Kidney (tissue), 14 donors: ENCODE data around the gene U2AF2. TPM values are rescaled to one million over a fixed set of nuclear protein-coding genes. Genes with fewer than 3 reads are reported as not detected.
A peak's percentile ranks its signal among the peaks of the same experiment; 100 is the strongest.

ENCODE experiments used
- DNase-seq, 5 donors: peaks; one replicate each; pipeline ENCODE4 v3.0.0-alpha.2; 2013 to 2020
- FAIRE-seq: peaks from 2 replicates; lab custom pipeline; 2012; peaks lifted over from hg19 to GRCh38; lab: Jason Lieb, UNC
- H3K27ac ChIP-seq, 2 donors: one replicate each; pipeline ENCODE4 v1.7.0; 2013; ENCODE audit warnings: low read depth in 2 of 2, low read length in 2 of 2, inconsistent platforms in 1 of 2
- H3K27me3 ChIP-seq: one replicate; pipeline ENCODE4 v1.7.1; 2013; ENCODE audit warnings: low read length, inconsistent platforms; ENCODE audit not compliant: control insufficient read depth, insufficient read depth
- H3K36me3 ChIP-seq, 3 donors: one replicate each; pipeline versions ENCODE4 v1.7.0 to v1.7.1; 2013; ENCODE audit warnings: low read length in 3 of 3, control low read depth in 1 of 3, inconsistent platforms in 1 of 3; ENCODE audit not compliant: insufficient read depth in 3 of 3, control insufficient read depth in 2 of 3
- H3K4me1 ChIP-seq, 3 donors: one replicate each; pipeline versions ENCODE4 v1.7.0 to v1.7.1; 2013; ENCODE audit warnings: low read length in 3 of 3, inconsistent platforms in 1 of 3, low read depth in 1 of 3; ENCODE audit not compliant: control insufficient read depth in 2 of 3, insufficient read depth in 2 of 3
- H3K4me3 ChIP-seq, 3 donors: one replicate each; pipeline versions ENCODE4 v1.7.0 to v1.8.1; 2013; ENCODE audit warnings: low read length in 3 of 3, control low read depth in 1 of 3, inconsistent platforms in 1 of 3
- H3K9ac ChIP-seq, 3 donors: one replicate each; pipeline versions ENCODE4 v1.7.0 to v1.7.1; 2013; ENCODE audit warnings: low read length in 3 of 3, control low read depth in 1 of 3, inconsistent platforms in 1 of 3
- H3K9me3 ChIP-seq, 3 donors: one replicate each; pipeline versions ENCODE4 v1.7.0 to v1.7.1; 2013; ENCODE audit warnings: low read length in 3 of 3, control low read depth in 1 of 3, inconsistent platforms in 1 of 3; ENCODE audit not compliant: control insufficient read depth in 2 of 3, insufficient read depth in 1 of 3
- CTCF ChIP-seq: IDR thresholded peaks from 3 replicates; pipeline ENCODE4 v1.5.1; 2012; ENCODE audit warnings: mild to moderate bottlenecking, moderate library complexity, borderline replicate concordance; ENCODE audit not compliant: insufficient read depth; ENCODE audit errors: extremely low read depth
- intact Hi-C: fragments of 100-400 bp; cut with DNase I; formaldehyde crosslinking; loops from one replicate; pipeline ENCODE4 v1.11.1; 2022
- polyA plus RNA-seq: library from polyadenylated mRNA; stranded (reverse); fragments of 350-450 nt; fragmentation: Illumina TruSeq; extraction: RNeasy Lipid Tissue Mini Kit (QIAGEN cat#74804); gene quantifications from one replicate; pipeline ENCODE4 v1.2.3, GENCODE V29; 2014; ENCODE audit warnings: low read depth, low replicate concordance; ENCODE audit not compliant: insufficient read depth
- total RNA-seq: library from RNA; stranded (reverse); fragmentation: NEBNext Ultra II Directional; extraction: Animal tissue kit (Norgen Biotek cat#: 25700); gene quantifications from one replicate; pipeline ENCODE4 v1.2.1, GENCODE V29; 2021
- donor health status: control.
- donor health status: control.
- donor health status: control.
- donor health status: control.
- donor health status: control.
- donor health status: DM: yes; HTN: yes; CAD: no.
- donor health status: Normal renal cell carcinoma (clear cell type).

U2AF2 gene
- total and polyA plus RNA-seq, 2 donors from 2014 or later: 54.8 to 161 TPM

GRCh38 chr19:55605637-55606470, 49.0 kb upstream of the U2AF2 start, which contains the start of gene ZNF865:
ZNF865 (plus strand) TSS chr19:55605647; CDS start chr19:55613619, 7,972 bp downstream.
- Histone ChIP-seq H3K36me3 (peaks cover 0 to 3% (median 0%) of the 10 kb centered on the region in 3 donors), H3K27me3 (no peaks in the 10 kb centered on the region), H3K4me1 (peaks cover 0 to 18% (median 3%) of the 10 kb centered on the region in 3 donors), H3K4me3 (peak within 1 kb of the TSS; percentile 81 to 92 (median 89)), H3K27ac (peak within 1 kb of the TSS; percentile 92 to 98), H3K9ac (peak within 1 kb of the TSS; percentile 81 to 90 (median 83)), H3K9me3 (no peaks in the 10 kb centered on the region)
- intact Hi-C loops: no loop called here
- peak; percentile 87 to 94 (median 90) for DNase-seq
- peak; percentile 68 for TF ChIP-seq CTCF
- no peak for FAIRE-seq

GRCh38 chr19:55606471-55606787, 48.4 kb upstream of the U2AF2 start:
- DNase-seq (no peak), FAIRE-seq (no peak)
- H3K4me3 ChIP-seq: peak overlapping the region; percentile 81 to 92 (median 89)
- H3K27ac ChIP-seq: peak overlapping the region; percentile 90 to 95
- H3K36me3 ChIP-seq: peaks cover 0 to 3% (median 0%) of the 10 kb centered on the region in 3 donors
- intact Hi-C loops: no loop called here
- no peaks in the 10 kb centered on the region for H3K9me3 ChIP-seq
- no peaks in the 10 kb centered on the region for H3K27me3 ChIP-seq
- H3K4me1 ChIP-seq: peaks cover 0 to 12% (median 0%) of the 10 kb centered on the region in 3 donors
- H3K9ac ChIP-seq: peak overlapping the region; percentile 61 to 83 (median 72)
- no peak for TF ChIP-seq CTCF

- Histone ChIP-seq H3K36me3 (peaks cover 0 to 3% (median 0%) of the 10 kb centered on the region in 3 donors), H3K4me3 (peak overlapping the region in 1 of 3 donors; percentile 89), H3K27ac (no peak overlapping the region), H3K9me3 (no peaks in the 10 kb centered on the region), H3K4me1 (peaks cover 0 to 12% (median 0%) of the 10 kb centered on the region in 3 donors), H3K9ac (peak overlapping the region in 1 of 3 donors; percentile 83), H3K27me3 (no peaks in the 10 kb centered on the region)
- intact Hi-C loops: no loop called here
- no peak for FAIRE-seq
- TF ChIP-seq CTCF: no peak
- DNase-seq: no peak
Observed at GRCh38 chr19:55606817-55607216, 48.0 kb upstream of the U2AF2 start.
